Measurements from ENCODE around the gene ATP6V0D1.
"Not testable (repeated sequence)": the region's sequence is repeated elsewhere in the genome, so short reads cannot be mapped to it uniquely, and the experiment has no call there.

ATP6V0D1 gene

GRCh38 chr16:67516296-67517154 is 35.6 kb upstream of the ATP6V0D1 start:
- H3K27ac ChIP-seq: no peak overlapping the region
- TF ChIP-seq ZFX (IDR thresholded peaks at IDR 0.05) (no peak), CTCF (conservative IDR thresholded peaks at IDR 0.05) (no peak)

- TF ChIP-seq ZFX (IDR thresholded peaks at IDR 0.05) (no peak), CTCF (conservative IDR thresholded peaks at IDR 0.05) (peak; percentile 83)
These were observed 33.4 kb upstream of the ATP6V0D1 start for GRCh38 chr16:67514382-67514828.

GRCh38 chr16:67513892-67514291 is 32.9 kb upstream of the ATP6V0D1 start:
- H3K27ac ChIP-seq: not testable (repeated sequence)

More at GRCh38 chr16:67514382-67514828, 33.4 kb upstream of the ATP6V0D1 start:
- no peak overlapping the region for H3K27ac ChIP-seq

GRCh38 chr16:67509016-67509415 is 28.1 kb upstream of the ATP6V0D1 start:
- H3K27ac ChIP-seq: no peak overlapping the region
- no peak for TF ChIP-seq CTCF (conservative IDR thresholded peaks at IDR 0.05)
- no peak for TF ChIP-seq ZFX (IDR thresholded peaks at IDR 0.05)

GRCh38 chr16:67506468-67506867 is 25.5 kb upstream of the ATP6V0D1 start:
- H3K27ac ChIP-seq: no peak overlapping the region
- TF ChIP-seq CTCF (conservative IDR thresholded peaks at IDR 0.05): no peak
- TF ChIP-seq ZFX (IDR thresholded peaks at IDR 0.05): no peak

- TF ChIP-seq CTCF (conservative IDR thresholded peaks at IDR 0.05): no peak
- TF ChIP-seq ZFX (IDR thresholded peaks at IDR 0.05): no peak
These were observed 23.4 kb upstream of the ATP6V0D1 start for GRCh38 chr16:67504031-67505021.

GRCh38 chr16:67499106-67499505 is 18.1 kb upstream of the ATP6V0D1 start:
- no peak overlapping the region for H3K27ac ChIP-seq
- TF ChIP-seq CTCF (conservative IDR thresholded peaks at IDR 0.05): no peak

More at GRCh38 chr16:67504031-67505021, 23.4 kb upstream of the ATP6V0D1 start:
- H3K27ac ChIP-seq: no peak overlapping the region
